Neural progenitor cell (in vitro differentiated cells): ENCODE results near the gene RHBDD1. TPM values are rescaled to one million over a fixed set of nuclear protein-coding genes. Genes with fewer than 3 reads are reported as not detected.

Experiments used
- DNase-seq: peaks from one replicate; pipeline ENCODE4 v3.0.0-alpha.2; 2016; ENCODE audit warnings: low spot score
- H2AFZ ChIP-seq: fragments of 200-600 bp; sonication (generic); replicated peaks from 2 replicates; pipeline ENCODE4 v1.6.1; 2016; ENCODE audit warnings: antibody characterized with exemption
- H3F3A ChIP-seq: fragments of 200-600 bp; sonication (generic); 2 replicates; pipeline ENCODE4 v1.6.1; 2016; ENCODE audit warnings: antibody characterized with exemption, low read depth
- H3K27ac ChIP-seq: fragments of 200-600 bp; sonication (generic); 2 replicates; pipeline ENCODE4 v1.5.1; 2016; ENCODE audit warnings: mild to moderate bottlenecking
- H3K27me3 ChIP-seq: fragments of 200-600 bp; sonication (generic); 2 replicates; pipeline ENCODE4 v1.6.1; 2016; ENCODE audit warnings: mild to moderate bottlenecking, moderate library complexity
- H3K36me3 ChIP-seq: fragments of 200-600 bp; sonication (generic); 2 replicates; pipeline ENCODE4 v1.5.1; 2016
- H3K4me1 ChIP-seq: fragments of 200-600 bp; sonication (generic); 2 replicates; pipeline ENCODE4 v1.6.1; 2016; ENCODE audit warnings: mixed run types
- H3K4me2 ChIP-seq: fragments of 200-600 bp; sonication (generic); 2 replicates; pipeline ENCODE4 v1.6.1; 2016
- H3K4me3 ChIP-seq: fragments of 200-600 bp; sonication (generic); 2 replicates; pipeline ENCODE4 v1.5.1; 2016
- H3K79me2 ChIP-seq: fragments of 200-600 bp; sonication (generic); 2 replicates; pipeline ENCODE4 v1.6.1; 2016; ENCODE audit warnings: low read depth
- H3K9ac ChIP-seq: fragments of 200-600 bp; sonication (generic); 2 replicates; pipeline ENCODE4 v1.6.1; 2016
- H3K9me3 ChIP-seq: fragments of 200-600 bp; sonication (generic); 2 replicates; pipeline ENCODE4 v1.5.1; 2016; ENCODE audit warnings: low read depth
- H4K20me1 ChIP-seq: fragments of 200-600 bp; sonication (generic); 2 replicates; pipeline ENCODE4 v1.6.1; 2016; ENCODE audit warnings: low read depth
- H3K27ac Mint-ChIP-seq: 3 replicates; pipeline ENCODE4 v1.8.0; 2021; ENCODE audit warnings: mixed read lengths
- H3K27me3 Mint-ChIP-seq: 2 replicates; pipeline ENCODE4 v1.8.0; 2022; ENCODE audit warnings: low read depth, mild to moderate bottlenecking, inconsistent platforms, moderate library complexity, mixed read lengths; ENCODE audit not compliant: insufficient read depth
- H3K36me3 Mint-ChIP-seq: 3 replicates; pipeline ENCODE4 v1.8.0; 2021; ENCODE audit warnings: mixed read lengths
- H3K4me1 Mint-ChIP-seq: 3 replicates; pipeline ENCODE4 v1.8.0; 2021; ENCODE audit warnings: mixed read lengths
- H3K4me3 Mint-ChIP-seq: 3 replicates; pipeline ENCODE4 v1.8.0; 2021; ENCODE audit warnings: mild to moderate bottlenecking, moderate library complexity, mixed read lengths
- H3K9me3 Mint-ChIP-seq: 3 replicates; pipeline ENCODE4 v1.8.0; 2020; ENCODE audit warnings: mixed read lengths
- EZH2 ChIP-seq: fragments of 200-600 bp; sonication (generic); IDR thresholded peaks from 2 replicates; pipeline ENCODE4 v1.6.1; 2017; ENCODE audit warnings: antibody characterized with exemption, mild to moderate bottlenecking, moderate library complexity
- EZH2phosphoT487 ChIP-seq: fragments of 200-600 bp; sonication (generic); IDR thresholded peaks from 2 replicates; pipeline ENCODE4 v1.6.1; 2017; ENCODE audit warnings: antibody characterized with exemption
- total RNA-seq: library from RNA; depleted of rRNA; stranded (reverse); fragments of >200 nt; gene quantifications from 2 replicates; pipeline ENCODE4 v1.2.3, GENCODE V29; 2015; ENCODE audit warnings: low replicate concordance
- TF ChIP-seq, protein P1 (sequence below): fragments of 200-600 bp; sonication (generic); IDR thresholded peaks from 2 replicates; pipeline ENCODE4 v1.5.1; 2017; ENCODE audit warnings: antibody characterized with exemption, mild to moderate bottlenecking

The RHBDD1 gene
- total RNA-seq, 1 donor from 2014 or later: 15.1 TPM

DNA sequence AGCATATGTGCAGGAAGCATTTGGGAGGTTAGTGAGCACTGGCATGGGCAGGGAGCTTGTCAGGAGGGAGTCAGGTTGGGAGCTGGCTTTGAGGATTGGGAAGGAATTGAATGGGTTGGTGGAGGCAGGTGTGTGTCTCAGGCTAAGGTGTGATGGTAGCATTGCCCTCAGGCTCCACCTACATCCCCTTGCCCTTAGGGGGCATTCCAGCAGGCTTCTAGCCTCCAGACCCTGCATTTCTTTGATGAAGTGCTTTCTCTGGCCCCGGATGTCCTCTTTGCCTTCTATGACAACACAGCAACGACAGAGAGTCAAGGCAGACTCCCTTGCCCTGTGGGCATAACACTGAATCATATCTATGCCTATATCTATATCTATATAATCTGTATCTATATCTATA lies 13.5 kb downstream of the RHBDD1 start:
- Mint-ChIP-seq H3K27me3 (no peaks in the 10 kb centered on the region), H3K4me3 (no peak overlapping the region), H3K4me1 (peaks cover 7% of the 10 kb centered on the region), H3K36me3 (peaks cover 4% of the 10 kb centered on the region), H3K27ac (no peak overlapping the region), H3K9me3 (no peaks in the 10 kb centered on the region)
- no peak overlapping the region for H3K9ac ChIP-seq
- H3K27ac ChIP-seq: no peak overlapping the region
- H2AFZ ChIP-seq: no peak overlapping the region
- DNase-seq: no peak
- H3K36me3 ChIP-seq: no peaks in the 10 kb centered on the region
- H3K9me3 ChIP-seq: no peaks in the 10 kb centered on the region
- no peaks in the 10 kb centered on the region for H4K20me1 ChIP-seq
- TF ChIP-seq, protein P1, sequence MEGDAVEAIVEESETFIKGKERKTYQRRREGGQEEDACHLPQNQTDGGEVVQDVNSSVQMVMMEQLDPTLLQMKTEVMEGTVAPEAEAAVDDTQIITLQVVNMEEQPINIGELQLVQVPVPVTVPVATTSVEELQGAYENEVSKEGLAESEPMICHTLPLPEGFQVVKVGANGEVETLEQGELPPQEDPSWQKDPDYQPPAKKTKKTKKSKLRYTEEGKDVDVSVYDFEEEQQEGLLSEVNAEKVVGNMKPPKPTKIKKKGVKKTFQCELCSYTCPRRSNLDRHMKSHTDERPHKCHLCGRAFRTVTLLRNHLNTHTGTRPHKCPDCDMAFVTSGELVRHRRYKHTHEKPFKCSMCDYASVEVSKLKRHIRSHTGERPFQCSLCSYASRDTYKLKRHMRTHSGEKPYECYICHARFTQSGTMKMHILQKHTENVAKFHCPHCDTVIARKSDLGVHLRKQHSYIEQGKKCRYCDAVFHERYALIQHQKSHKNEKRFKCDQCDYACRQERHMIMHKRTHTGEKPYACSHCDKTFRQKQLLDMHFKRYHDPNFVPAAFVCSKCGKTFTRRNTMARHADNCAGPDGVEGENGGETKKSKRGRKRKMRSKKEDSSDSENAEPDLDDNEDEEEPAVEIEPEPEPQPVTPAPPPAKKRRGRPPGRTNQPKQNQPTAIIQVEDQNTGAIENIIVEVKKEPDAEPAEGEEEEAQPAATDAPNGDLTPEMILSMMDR: no peak
- no peak for TF ChIP-seq EZH2phosphoT487
- TF ChIP-seq EZH2: no peak
- H3K4me3 ChIP-seq: no peak overlapping the region
- H3K27me3 ChIP-seq: no peaks in the 10 kb centered on the region
- no peaks in the 10 kb centered on the region for H3F3A ChIP-seq
- H3K4me1 ChIP-seq: no peaks in the 10 kb centered on the region
- no peaks in the 10 kb centered on the region for H3K79me2 ChIP-seq
- no peak overlapping the region for H3K4me2 ChIP-seq

DNA sequence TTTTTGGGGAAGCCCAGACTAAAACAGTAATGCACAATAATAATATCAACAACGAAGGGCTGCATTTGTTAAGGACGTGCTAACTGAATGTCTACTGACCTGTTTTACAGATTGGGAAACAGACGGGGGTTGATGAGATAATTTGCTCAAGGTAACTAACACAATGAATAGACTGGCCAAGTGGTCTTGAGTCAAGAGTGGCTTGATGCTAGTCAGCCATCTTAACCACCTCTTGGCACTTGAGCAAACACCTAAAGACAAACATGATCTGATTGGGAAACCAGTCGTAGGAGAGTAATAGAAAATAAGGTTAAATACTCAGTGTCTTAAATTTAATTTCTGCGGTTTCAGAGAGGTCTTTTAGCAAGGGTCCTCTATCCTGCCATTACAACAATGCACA lies 14.2 kb downstream of the RHBDD1 start:
- no peak for TF ChIP-seq EZH2
- TF ChIP-seq, protein P1: no peak
- Histone ChIP-seq H2AFZ (no peak overlapping the region), H3K27ac (no peak overlapping the region), H4K20me1 (no peaks in the 10 kb centered on the region), H3K27me3 (no peaks in the 10 kb centered on the region), H3K4me3 (no peak overlapping the region), H3K9ac (no peak overlapping the region), H3K4me2 (no peak overlapping the region), H3K9me3 (no peaks in the 10 kb centered on the region), H3K36me3 (no peaks in the 10 kb centered on the region), H3F3A (no peaks in the 10 kb centered on the region), H3K79me2 (no peaks in the 10 kb centered on the region), H3K4me1 (no peaks in the 10 kb centered on the region)
- Mint-ChIP-seq H3K27ac (no peak overlapping the region), H3K36me3 (peaks cover 4% of the 10 kb centered on the region), H3K4me1 (peaks cover 7% of the 10 kb centered on the region), H3K9me3 (no peaks in the 10 kb centered on the region), H3K27me3 (no peaks in the 10 kb centered on the region), H3K4me3 (no peak overlapping the region)
- no peak for DNase-seq

DNA sequence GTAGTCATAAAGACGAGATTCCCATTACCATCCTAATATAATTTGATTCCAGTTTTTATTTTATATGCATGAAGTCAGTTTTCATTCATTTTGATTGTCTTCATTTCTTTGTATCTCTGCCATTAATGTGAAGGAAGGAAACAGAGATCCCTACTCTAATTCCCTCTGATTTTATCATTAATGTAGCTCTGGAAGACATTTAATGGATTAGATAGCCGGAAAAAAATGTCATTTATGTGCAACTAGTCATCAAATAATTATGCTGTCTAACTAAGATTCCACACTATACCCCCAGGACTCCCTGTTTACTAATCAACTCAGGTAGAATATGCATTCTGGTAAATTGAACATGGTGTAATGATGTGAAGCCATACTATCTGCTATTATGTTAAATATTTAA lies 19.9 kb downstream of the RHBDD1 start:
- no peaks in the 10 kb centered on the region for H3K4me1 ChIP-seq
- Mint-ChIP-seq H3K4me1 (peaks cover 19% of the 10 kb centered on the region), H3K36me3 (peaks cover 3% of the 10 kb centered on the region), H3K27ac (no peak overlapping the region), H3K27me3 (no peaks in the 10 kb centered on the region), H3K4me3 (no peak overlapping the region), H3K9me3 (no peaks in the 10 kb centered on the region)
- H3K79me2 ChIP-seq: no peaks in the 10 kb centered on the region
- H2AFZ ChIP-seq: no peak overlapping the region
- no peaks in the 10 kb centered on the region for H3K27me3 ChIP-seq
- no peak overlapping the region for H3K9ac ChIP-seq
- no peaks in the 10 kb centered on the region for H3K36me3 ChIP-seq
- no peaks in the 10 kb centered on the region for H3K9me3 ChIP-seq
- no peaks in the 10 kb centered on the region for H4K20me1 ChIP-seq
- H3F3A ChIP-seq: no peaks in the 10 kb centered on the region
- H3K4me3 ChIP-seq: no peak overlapping the region
- DNase-seq: no peak
- TF ChIP-seq EZH2phosphoT487 (no peak), EZH2 (no peak)
- TF ChIP-seq, protein P1: no peak
- no peak overlapping the region for H3K27ac ChIP-seq
- no peak overlapping the region for H3K4me2 ChIP-seq
